Measurements from ENCODE around the gene SDK1. TPM values are rescaled to one million over a fixed set of nuclear protein-coding genes. Genes with fewer than 3 reads are reported as not detected.

SDK1 gene
- total RNA-seq, 4 donors from 2014 or later = 2.0 to 9.3 (median 3.8) TPM

DNA sequence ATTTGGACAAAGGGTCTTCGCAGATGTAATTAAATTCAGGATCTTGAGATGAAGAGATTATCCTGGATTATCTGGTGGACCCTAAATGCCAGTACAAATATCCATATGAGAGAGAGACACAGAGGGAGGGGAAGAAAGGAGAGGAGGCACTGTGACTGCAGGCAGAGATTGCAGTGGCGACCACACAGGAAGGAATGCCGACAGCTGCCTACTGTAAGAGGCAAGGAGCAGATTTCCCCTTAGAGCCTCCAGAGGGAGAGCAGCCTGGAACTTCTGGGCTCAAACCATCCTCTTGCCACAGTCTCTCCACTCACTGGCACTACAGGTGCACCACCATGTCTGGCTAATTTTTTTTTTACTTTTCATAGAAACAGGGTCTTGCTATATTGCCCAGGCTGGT is 152.3 kb downstream of the SDK1 start:
- Histone ChIP-seq H3K9me3 (no peaks in the 10 kb centered on the region), H3K36me3 (no peaks in the 10 kb centered on the region), H3K27ac (no peak overlapping the region), H3K4me3 (no peak overlapping the region), H3K4me1 (no peaks in the 10 kb centered on the region), H3K27me3 (no peaks in the 10 kb centered on the region)
- 82 to 88% methylated on average over 3 of the region's 3 CpGs for WGBS, 2 donors
- TF ChIP-seq CTCF (IDR thresholded peaks at IDR 0.05) (no peak), POLR2A (IDR thresholded peaks at IDR 0.05) (no peak)
- intact Hi-C loops (cut with DNase I) = no loop called here
- DNase-seq = no peak

- intact Hi-C loops (cut with DNase I) = no loop called here
- WGBS, 2 donors = 83 to 94% methylated on average over 1 of the region's 1 CpG
- no peaks in the 10 kb centered on the region for H3K36me3 ChIP-seq
These were observed 154.9 kb downstream of the SDK1 start for GRCh38 chr7:3455806-3456595.

DNA sequence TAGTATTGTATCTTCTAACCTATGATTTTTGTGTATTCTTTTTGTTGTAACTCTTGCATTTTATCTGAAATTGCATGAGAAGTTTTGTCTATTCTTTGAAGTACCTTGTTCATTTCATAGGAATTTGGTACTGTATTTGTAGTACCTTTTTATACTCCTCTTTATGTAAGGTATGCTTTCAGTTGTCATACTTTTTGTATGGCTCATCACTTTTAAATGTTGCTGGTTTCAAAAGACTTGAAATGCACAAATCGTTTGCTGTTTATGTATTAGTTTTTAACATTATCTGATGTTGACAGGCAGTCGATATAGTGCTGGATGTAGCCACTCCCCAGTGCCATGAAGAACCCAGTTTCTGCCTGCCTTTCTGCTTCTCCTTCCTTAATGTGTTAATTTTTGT is 158.1 kb downstream of the SDK1 start:
- intact Hi-C loops (cut with DNase I) = no loop called here
- Histone ChIP-seq H3K9me3 (no peaks in the 10 kb centered on the region), H3K27ac (no peak overlapping the region), H3K4me3 (no peak overlapping the region), H3K4me1 (no peaks in the 10 kb centered on the region), H3K27me3 (no peaks in the 10 kb centered on the region), H3K36me3 (no peaks in the 10 kb centered on the region)
- no peak for TF ChIP-seq POLR2A (IDR thresholded peaks at IDR 0.05)
- no peak for TF ChIP-seq CTCF (IDR thresholded peaks at IDR 0.05)
- no peak for DNase-seq
- 47 to 76% methylated on average over 2 of the region's 2 CpGs for WGBS, 2 donors

More at GRCh38 chr7:3455806-3456595, 154.9 kb downstream of the SDK1 start:
- Histone ChIP-seq H3K27ac (no peak overlapping the region), H3K4me1 (no peaks in the 10 kb centered on the region), H3K27me3 (no peaks in the 10 kb centered on the region), H3K4me3 (no peak overlapping the region), H3K9me3 (no peaks in the 10 kb centered on the region)
- TF ChIP-seq CTCF (IDR thresholded peaks at IDR 0.05) (no peak), POLR2A (IDR thresholded peaks at IDR 0.05) (no peak)
- no peak for DNase-seq

DNA sequence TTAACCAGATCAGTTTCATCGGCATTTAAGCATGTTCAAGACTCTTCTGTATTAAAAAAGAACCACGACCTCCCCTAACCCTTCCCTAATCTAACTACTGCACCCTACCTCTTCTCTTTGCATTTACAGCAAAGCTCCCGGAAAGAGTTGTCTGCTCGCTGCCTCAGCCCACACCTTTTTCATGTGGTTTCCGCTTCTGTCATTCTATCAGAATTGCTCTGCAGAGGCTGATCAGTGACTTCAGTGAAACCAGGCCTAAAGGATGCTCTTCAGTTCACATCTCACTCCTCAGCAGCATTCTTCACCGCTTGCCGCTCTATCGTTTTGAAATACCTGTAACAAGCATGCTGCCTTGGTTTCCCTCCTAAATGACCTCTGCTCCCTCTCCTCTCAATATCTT is 160.9 kb downstream of the SDK1 start:
- WGBS, 2 donors = 83% methylated on average over 7 to 8 of the region's 8 CpGs
- Histone ChIP-seq H3K36me3 (no peaks in the 10 kb centered on the region), H3K27me3 (no peaks in the 10 kb centered on the region), H3K9me3 (no peaks in the 10 kb centered on the region), H3K4me1 (no peaks in the 10 kb centered on the region), H3K27ac (no peak overlapping the region), H3K4me3 (no peak overlapping the region)
- TF ChIP-seq POLR2A (IDR thresholded peaks at IDR 0.05) (no peak), CTCF (IDR thresholded peaks at IDR 0.05) (no peak)
- intact Hi-C loops (cut with DNase I) = no loop called here
- no peak for DNase-seq

DNA sequence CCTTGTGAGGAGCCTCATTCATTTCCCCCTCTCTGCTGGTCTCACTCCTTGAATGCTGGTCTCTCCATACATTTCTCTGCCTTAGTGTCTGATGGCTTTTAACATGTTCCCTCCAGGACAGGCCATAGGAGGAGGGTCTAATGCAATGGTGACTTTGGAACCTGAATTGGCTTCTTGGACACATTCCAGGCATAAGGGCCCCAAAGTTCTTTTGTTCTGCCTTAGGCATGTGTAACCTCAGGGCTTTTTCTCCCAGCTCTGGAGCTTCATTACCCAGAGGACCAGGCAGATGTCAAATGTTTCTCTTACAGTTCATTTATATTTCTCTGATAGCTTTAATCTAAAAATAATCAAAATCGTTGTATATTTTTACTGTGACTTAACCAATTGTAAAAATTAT is 162.6 kb downstream of the SDK1 start:
- no peak for DNase-seq

More for the DNA sequence above, 162.6 kb downstream of the SDK1 start:
- 27 to 41% methylated on average over 1 of the region's 1 CpG for whole genome bisulfite sequencing, 2 donors
- Histone ChIP-seq H3K27ac (no peak overlapping the region), H3K27me3 (no peaks in the 10 kb centered on the region), H3K36me3 (no peaks in the 10 kb centered on the region), H3K9me3 (no peaks in the 10 kb centered on the region), H3K4me3 (no peak overlapping the region), H3K4me1 (no peaks in the 10 kb centered on the region)
- intact Hi-C loops (cut with DNase I) = no loop called here
- TF ChIP-seq CTCF (IDR thresholded peaks at IDR 0.05) (no peak), POLR2A (IDR thresholded peaks at IDR 0.05) (no peak)
